Stimulated activated CD4-positive, alpha-beta T cell treated with anti-CD3 and anti-CD28 coated beads, Interleukin-2, amount 100 ng/mL, for 4 hours (primary cell): ENCODE measurements around the gene JMJD6.

Experiments used
- DNase-seq: peaks from one replicate; pipeline ENCODE4 v3.0.0-alpha.2; 2020; ENCODE audit warnings: low read depth

JMJD6 gene

GRCh38 chr17:76697702-76698465 is 28.5 kb downstream of the JMJD6 start:
- no peak for DNase-seq

GRCh38 chr17:76696763-76697701 is 29.4 kb downstream of the JMJD6 start:
- no peak for DNase-seq

GRCh38 chr17:76695059-76695831 is 31.2 kb downstream of the JMJD6 start:
- no peak for DNase-seq

DNA sequence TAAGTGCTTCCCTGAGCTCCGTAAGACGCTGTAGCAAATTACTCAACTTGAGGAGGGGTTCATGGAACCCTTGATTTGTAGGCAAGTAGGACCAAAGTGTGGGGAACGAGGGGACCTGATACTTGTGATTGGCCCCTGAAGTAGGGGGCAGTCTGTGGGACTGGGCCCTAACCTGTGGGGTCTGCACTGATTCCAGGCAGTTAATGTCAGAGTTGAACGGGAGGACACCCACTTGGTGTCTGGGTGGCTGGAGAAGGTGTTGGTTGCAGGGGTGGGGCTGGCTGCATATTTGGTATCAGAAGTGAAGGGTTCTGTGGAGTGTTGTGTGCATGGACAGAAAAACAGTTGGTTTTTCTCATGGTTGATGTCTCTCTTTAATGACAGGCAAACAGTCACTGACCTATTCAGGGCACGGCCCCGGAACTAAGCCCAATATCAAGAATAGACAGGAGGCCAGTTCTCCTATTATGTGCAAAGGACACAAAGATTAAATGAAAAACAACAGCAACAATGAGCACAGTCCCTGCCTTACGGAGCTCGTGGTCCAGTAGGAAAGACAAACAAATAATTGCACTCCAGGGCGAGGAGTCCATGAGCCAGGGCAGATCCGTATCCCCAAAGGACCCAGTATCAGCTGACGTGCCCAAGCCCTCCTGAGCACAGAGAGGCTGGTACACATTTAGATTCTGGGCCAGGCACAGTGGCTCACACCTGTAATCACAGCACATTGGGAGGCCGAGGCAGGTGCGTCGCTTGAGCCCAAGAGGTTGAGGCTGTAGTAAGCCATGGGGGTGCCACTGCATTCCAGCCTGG is 34.8 kb downstream of the JMJD6 start:
- no peak for DNase-seq

- no peak for DNase-seq
Measured at GRCh38 chr17:76690596-76691280, 35.7 kb downstream of the JMJD6 start.

- no peak for DNase-seq
Measured at GRCh38 chr17:76689859-76690258, 36.5 kb downstream of the JMJD6 start.

DNA sequence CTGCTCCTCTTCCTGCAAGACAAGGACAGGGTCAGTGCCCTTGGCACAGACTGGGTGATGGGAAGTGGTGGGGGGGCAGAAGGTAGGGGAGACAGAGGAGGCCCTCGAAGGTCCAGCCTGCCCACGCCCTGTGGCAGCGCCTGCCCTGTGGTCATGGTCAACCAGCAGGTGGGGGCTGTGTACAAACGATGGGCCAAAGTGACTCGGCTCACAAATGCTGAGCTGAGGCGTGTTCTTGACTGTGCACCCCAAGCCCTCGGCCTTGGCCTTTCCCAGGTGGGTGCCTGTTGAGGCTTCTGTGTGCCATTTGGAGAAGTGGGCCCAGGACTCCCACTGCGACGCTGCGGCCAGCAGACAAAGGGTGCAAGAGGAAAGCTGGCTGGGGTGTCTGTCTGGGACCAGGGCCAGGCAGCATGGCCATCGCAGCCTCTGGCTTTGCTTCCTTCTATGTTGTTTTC is 38.2 kb downstream of the JMJD6 start:
- no peak for DNase-seq

DNA sequence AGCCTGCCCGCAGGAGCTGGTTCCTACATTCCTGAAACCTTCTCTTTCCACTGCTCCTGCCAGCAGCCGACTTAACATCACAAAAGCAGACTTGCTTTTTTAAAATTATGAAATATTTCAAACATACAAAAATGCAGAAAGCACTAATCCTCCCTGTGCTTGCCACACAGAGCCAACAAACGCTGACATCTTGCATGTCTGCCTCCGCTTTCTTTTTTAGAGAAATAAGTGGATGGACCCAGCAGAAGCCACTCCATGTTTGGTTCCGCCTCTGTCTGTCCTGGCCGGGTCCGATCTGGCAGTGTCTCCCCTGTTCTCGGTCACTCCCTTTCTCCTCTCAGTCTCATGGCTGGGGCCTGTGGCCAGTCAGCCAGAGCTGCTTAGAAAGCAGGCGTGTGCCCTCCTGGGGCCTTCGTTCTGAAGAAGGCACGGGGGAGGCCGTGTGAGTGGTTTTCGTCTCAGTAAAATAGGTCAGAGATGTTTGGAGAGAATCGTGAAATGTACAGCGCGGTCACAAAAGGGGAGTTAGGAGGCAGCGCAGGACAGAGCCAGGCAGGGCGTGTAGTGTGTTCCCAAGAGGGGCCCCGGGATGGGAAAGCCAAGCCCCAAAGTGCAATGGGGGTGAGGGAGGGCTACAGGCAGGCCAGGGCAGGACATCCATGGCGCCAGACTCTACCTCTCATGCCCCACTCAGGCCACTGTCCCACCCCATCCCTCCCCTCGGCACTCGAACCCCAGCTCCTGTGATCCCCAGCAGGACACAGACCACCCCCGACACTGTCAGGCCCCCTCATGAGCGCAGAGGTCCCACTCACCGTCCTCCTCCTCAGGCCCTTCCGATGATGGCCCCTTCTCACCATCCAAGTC is 38.9 kb downstream of the JMJD6 start:
- DNase-seq: no peak

GRCh38 chr17:76686538-76687297 is 39.7 kb downstream of the JMJD6 start:
- no peak for DNase-seq

DNA sequence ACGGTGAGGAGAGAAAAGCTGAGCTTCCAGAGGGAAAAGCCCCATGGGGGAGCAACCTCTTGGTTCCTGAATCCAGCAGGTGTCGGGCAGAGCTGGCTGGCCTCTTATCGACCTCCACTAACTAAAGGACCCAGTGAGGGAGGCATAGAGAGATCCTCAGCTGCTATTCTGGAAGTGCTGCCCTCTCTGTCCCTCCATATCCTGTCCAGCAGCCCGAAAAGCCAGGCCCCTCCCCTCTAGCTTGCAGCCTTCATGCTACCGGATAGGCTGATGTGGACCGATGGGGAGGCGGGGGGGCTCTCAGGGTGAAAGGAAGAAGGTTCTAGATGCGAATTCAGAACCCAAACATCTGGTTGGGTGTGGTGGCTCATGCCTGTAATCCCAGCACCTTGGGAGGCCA is 40.6 kb downstream of the JMJD6 start:
- no peak for DNase-seq

GRCh38 chr17:76685366-76685765 is 41.0 kb downstream of the JMJD6 start:
- DNase-seq: no peak

DNA sequence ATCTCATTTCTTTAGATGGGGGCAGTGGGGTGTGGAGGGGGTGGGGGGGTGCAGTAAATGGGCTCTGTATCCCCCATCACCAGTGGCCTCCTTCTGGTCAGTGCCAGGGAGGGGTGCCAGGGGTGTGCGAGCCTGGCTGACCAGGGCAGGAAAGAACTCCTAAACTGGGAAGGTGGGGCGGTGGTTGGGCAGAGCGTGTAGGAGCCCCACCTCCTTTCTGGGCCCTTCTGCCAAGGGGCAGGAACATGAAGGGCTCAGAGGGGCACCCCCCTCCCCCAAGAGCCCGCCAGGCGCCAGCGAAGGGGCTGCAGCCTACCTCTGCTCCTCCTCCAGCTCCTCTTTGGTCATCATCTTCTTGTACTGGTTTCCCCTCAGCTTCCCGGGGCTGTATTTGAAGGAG is 41.6 kb downstream of the JMJD6 start:
- no peak for DNase-seq

- DNase-seq: no peak
Measured at GRCh38 chr17:76683921-76684745, 42.3 kb downstream of the JMJD6 start.

- DNase-seq: no peak
Measured at GRCh38 chr17:76683011-76683755, 43.2 kb downstream of the JMJD6 start.

- no peak for DNase-seq
Measured at GRCh38 chr17:76682296-76682695, 44.1 kb downstream of the JMJD6 start.

DNA sequence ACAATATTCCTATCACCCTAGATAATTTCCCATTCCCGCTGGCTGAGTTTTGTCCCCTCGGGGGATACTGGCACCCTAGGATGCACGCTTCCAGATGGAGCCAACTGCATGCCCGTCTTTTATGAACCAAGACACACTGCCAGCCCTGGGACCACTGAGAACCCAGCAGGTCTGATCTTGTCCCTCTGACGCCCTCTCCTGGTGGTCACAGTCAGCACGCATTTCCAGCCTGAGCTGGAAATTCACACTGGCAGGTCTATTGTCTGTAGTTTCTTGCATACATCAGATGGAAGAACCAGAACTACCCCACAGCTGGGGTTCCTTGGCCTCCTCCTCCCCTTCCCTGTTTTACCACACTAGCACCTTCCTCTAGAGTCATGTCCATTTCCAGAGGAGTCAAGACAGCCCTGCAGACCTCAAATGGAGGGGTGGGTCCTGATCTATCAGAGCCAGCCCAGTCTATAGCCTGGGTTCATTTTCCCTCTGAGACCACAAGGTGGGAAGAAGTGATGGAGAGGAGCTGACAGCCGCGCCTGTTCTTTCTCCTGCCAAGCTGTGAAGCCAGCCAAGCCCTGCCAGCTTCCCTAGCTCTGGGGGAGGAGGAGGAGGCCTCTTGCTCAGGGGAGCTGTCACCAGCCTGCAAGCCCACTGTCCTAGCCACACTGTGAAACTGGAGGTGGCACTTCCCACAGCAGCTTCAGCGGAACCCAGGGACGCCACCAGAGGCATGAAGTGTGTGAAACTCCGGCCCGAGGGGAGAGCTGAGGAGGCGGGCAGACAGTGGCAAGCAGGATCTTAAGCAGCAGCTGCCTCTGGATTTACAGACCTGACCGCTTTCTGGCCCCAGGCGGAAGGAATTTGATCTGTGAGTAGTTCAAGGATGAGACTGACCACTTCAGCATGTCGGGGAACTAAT is 44.9 kb downstream of the JMJD6 start:
- DNase-seq: peak; percentile 48
